ENCODE results near the gene ZDHHC13.

ZDHHC13 gene

DNA sequence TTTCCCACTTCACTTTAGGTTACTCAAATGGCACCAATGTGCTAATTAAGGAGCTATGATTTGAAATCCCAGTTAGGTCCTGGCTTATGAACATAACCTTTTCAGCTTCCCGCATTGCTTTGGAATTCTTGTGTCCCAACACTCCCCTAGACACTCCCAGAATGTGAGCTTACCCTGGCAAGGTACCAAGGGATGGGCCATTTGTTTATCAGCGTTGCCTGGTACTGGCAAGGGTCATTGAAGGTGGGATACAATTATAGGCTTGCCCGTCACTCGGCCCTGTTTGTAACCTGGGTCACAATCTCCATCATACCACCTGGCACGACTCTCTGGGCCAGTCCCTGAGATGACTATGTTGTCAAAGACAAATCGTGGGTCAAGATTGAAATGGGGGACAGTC lies 79.5 kb downstream of the ZDHHC13 start:
- H3K27ac ChIP-seq, result no peak overlapping the region
- no peak for TF ChIP-seq ZFX (IDR thresholded peaks at IDR 0.05; ENCODE audit: borderline replicate concordance)
- no peak for TF ChIP-seq CTCF (IDR thresholded peaks at IDR 0.05)

DNA sequence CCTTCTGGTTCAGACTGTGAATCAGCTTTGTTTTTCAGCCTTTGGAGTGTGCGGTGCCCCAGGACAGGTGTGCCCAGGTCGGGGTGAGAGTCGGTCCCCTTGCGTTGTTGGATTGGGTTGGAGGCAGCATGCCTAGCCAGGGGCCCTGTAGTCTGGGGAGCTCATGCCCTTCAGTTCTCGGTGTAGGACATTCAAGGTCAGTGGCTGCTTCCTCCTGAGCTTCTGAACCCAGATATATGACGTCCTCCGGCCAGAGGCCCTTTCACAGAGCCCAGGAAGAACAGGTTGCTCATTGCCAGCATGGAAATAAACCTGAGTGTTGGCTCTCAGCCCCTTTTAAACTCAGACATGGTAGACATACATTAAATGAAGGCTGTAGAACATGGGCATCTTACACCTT lies 82.1 kb downstream of the ZDHHC13 start:
- TF ChIP-seq ZFX (IDR thresholded peaks at IDR 0.05; ENCODE audit: borderline replicate concordance) (no peak), CTCF (IDR thresholded peaks at IDR 0.05) (no peak)
- no peak overlapping the region for H3K27ac ChIP-seq

DNA sequence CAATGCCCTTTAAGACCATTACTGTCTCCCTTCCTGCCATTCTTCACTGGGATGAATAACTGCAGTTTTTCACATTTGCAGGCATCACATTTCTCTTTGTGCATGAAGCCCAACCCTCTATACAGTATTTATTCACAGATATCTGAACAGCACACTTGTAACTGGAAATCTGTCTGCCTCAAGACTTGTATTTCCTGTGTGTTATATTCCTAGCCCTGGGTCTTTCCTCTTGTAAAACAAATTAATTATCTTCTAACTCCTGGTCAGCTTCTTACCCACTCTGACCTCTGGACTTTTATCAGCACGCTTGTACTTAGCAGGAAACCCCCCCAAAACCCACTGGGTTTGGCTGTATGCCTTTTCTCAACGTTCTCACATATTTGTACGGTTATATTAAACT lies 82.8 kb downstream of the ZDHHC13 start:
- TF ChIP-seq ZFX (IDR thresholded peaks at IDR 0.05; ENCODE audit: borderline replicate concordance), result no peak
- no peak for TF ChIP-seq CTCF (IDR thresholded peaks at IDR 0.05)

DNA sequence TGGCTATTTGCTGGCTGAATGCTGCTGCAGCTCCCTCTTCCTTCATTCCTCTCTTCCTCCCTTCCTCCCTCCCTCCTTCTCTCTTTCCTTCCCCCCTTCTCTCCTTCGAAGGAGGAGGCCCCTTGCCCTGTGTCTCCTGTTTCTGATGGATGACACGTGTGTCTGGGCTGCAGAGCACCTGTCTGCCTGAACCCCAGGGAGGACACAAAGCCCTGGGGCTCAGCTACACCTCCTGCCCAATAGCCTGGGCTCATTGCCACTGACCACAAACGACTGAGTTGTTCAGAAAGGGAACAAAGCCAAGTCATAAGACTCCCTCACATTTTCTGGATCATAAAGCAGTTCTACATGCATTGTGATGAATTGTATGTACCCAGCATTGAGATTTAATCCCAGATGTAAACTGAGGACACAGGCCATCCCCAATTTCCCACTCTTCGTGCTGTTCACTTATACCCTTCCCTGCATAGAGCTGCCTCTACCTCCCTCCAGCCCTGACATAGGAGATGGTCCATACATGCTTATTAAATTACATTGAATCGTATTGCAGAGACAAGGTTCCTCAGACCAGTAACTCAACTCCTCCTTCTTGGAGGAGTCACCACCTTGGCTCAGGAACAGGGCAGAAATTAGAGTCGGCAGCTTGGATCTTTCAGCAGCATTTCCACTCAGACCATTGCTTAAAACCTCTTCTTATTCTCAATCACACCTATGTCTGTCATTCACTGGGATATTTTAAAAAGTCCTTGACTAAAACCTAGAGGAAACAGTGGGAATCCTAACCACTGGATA lies 83.6 kb downstream of the ZDHHC13 start:
- TF ChIP-seq CTCF (IDR thresholded peaks at IDR 0.05), result no peak
- H3K27ac ChIP-seq, result no peak overlapping the region

More for the DNA sequence above, 82.8 kb downstream of the ZDHHC13 start:
- H3K27ac ChIP-seq, result no peak overlapping the region

GRCh38 chr11:19201737-19202605 lies 85.0 kb downstream of the ZDHHC13 start, which contains the start of gene CSRP3:
Gene CSRP3 (minus strand): TSS chr11:19201983. CDS start chr11:19192448, 9,535 bp downstream.
- H3K27ac ChIP-seq, result no peak within 1 kb of the TSS
- TF ChIP-seq ZFX (IDR thresholded peaks at IDR 0.05; ENCODE audit: borderline replicate concordance) (no peak), CTCF (IDR thresholded peaks at IDR 0.05) (no peak)

DNA sequence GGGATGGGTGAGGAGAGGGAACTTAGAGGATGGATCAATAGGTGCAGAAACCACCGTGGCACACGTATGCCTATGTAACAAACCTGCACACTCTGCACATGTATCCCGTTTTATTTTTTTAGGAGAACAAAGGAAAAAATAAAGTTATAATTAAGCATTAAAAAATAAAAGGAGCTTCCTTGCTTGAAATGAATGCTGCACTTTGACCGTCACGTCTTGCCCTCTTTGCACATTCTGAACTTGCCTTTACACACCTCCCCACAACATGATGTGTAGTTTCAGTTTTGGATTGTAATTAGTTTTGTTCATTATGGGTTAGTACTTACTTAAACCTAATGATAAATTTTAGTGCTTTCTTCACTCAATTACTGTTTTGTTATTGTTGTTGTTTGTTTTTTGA lies 87.9 kb downstream of the ZDHHC13 start:
- no peak for TF ChIP-seq CTCF (IDR thresholded peaks at IDR 0.05)
- no peak for TF ChIP-seq ZFX (IDR thresholded peaks at IDR 0.05; ENCODE audit: borderline replicate concordance)
- no peak overlapping the region for H3K27ac ChIP-seq

DNA sequence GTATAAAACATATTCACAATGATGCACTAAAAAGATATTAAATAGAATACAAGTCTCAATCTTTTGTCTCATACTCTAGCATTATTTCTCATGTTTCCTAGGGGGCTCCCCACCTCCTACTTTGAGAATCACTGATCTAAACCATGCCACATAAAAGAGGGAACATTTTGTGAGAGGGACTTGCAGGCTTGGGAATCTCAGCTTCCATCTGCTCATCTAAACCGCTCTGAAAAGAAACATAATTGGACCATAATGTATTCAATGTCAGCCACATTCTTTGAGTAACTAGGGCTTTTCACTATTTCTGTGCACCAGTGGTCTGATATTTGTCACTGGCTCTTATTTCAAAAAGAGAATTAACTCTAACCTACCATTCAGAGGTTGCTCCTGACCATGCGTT lies 91.2 kb downstream of the ZDHHC13 start:
- TF ChIP-seq CTCF (IDR thresholded peaks at IDR 0.05), result no peak
- no peak for TF ChIP-seq ZFX (IDR thresholded peaks at IDR 0.05; ENCODE audit: borderline replicate concordance)
- H3K27ac ChIP-seq, result no peak overlapping the region
